VCaP (cell line): ENCODE data around the gene DES.

Experiments used
- H3K27ac ChIP-seq: fragments of 450-650 bp; 2 replicates; pipeline ENCODE4 v1.5.1; 2017
- TF ChIP-seq, protein P1 (sequence below): fragments of 450-650 bp; conservative IDR thresholded peaks from 2 replicates; pipeline ENCODE4 v1.5.1; 2017; ENCODE audit warnings: mild to moderate bottlenecking, moderate library complexity

The DES gene

GRCh38 chr2:219447242-219448098 lies 29.3 kb downstream of the DES start:
- no peak overlapping the region for H3K27ac ChIP-seq
- TF ChIP-seq, protein P1, sequence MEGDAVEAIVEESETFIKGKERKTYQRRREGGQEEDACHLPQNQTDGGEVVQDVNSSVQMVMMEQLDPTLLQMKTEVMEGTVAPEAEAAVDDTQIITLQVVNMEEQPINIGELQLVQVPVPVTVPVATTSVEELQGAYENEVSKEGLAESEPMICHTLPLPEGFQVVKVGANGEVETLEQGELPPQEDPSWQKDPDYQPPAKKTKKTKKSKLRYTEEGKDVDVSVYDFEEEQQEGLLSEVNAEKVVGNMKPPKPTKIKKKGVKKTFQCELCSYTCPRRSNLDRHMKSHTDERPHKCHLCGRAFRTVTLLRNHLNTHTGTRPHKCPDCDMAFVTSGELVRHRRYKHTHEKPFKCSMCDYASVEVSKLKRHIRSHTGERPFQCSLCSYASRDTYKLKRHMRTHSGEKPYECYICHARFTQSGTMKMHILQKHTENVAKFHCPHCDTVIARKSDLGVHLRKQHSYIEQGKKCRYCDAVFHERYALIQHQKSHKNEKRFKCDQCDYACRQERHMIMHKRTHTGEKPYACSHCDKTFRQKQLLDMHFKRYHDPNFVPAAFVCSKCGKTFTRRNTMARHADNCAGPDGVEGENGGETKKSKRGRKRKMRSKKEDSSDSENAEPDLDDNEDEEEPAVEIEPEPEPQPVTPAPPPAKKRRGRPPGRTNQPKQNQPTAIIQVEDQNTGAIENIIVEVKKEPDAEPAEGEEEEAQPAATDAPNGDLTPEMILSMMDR: no peak

DNA sequence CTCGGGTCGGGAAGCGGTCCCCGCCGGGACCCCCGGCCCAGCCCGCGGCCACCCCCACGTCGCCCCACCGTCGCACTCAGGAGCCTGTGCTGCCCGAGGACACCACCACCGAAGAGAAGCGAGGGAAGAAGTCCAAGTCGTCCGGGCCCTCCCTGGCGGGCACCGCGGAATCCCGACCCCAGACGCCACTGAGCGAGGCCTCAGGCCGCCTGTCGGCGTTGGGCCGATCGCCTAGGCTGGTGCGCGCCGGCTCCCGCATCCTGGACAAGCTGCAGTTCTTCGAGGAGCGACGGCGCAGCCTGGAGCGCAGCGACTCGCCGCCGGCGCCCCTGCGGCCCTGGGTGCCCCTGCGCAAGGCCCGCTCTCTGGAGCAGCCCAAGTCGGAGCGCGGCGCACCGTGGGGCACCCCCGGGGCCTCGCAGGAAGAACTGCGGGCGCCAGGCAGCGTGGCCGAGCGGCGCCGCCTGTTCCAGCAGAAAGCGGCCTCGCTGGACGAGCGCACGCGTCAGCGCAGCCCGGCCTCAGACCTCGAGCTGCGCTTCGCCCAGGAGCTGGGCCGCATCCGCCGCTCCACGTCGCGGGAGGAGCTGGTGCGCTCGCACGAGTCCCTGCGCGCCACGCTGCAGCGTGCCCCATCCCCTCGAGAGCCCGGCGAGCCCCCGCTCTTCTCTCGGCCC lies 30.1 kb downstream of the DES start:
- no peak overlapping the region for H3K27ac ChIP-seq
- TF ChIP-seq, protein P1: no peak

DNA sequence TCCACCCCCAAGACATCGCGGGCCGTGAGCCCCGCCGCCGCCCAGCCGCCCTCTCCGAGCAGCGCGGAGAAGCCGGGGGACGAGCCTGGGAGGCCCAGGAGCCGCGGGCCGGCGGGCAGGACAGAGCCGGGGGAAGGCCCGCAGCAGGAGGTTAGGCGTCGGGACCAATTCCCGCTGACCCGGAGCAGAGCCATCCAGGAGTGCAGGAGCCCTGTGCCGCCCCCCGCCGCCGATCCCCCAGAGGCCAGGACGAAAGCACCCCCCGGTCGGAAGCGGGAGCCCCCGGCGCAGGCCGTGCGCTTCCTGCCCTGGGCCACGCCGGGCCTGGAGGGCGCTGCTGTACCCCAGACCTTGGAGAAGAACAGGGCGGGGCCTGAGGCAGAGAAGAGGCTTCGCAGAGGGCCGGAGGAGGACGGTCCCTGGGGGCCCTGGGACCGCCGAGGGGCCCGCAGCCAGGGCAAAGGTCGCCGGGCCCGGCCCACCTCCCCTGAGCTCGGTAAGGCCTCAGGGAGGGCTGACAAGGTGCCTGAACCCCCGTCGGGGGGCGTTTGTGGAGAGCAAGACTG lies 30.7 kb downstream of the DES start:
- no peak overlapping the region for H3K27ac ChIP-seq
- TF ChIP-seq, protein P1: no peak

GRCh38 chr2:219449609-219450008 lies 31.4 kb downstream of the DES start:
- H3K27ac ChIP-seq: no peak overlapping the region
- TF ChIP-seq, protein P1: no peak

GRCh38 chr2:219451661-219452360 lies 33.6 kb downstream of the DES start:
- H3K27ac ChIP-seq: no peak overlapping the region
- TF ChIP-seq, protein P1: no peak

GRCh38 chr2:219452361-219453317 lies 34.5 kb downstream of the DES start:
- no peak overlapping the region for H3K27ac ChIP-seq
- TF ChIP-seq, protein P1: no peak
